PFSK-1 (cell line): ENCODE data around the gene S1PR2.

Experiments
- FOXP2 ChIP-seq: optimal IDR thresholded peaks from 2 replicates; pipeline ENCODE3; 2011; ENCODE audit warnings: borderline replicate concordance, control low read depth, inconsistent platforms; ENCODE audit not compliant: insufficient read depth; ENCODE audit errors: extremely low read length, extremely low read depth
- POLR2AphosphoS5 ChIP-seq: IDR thresholded peaks from 2 replicates; pipeline ENCODE4 v1.6.1; 2012; ENCODE audit warnings: low read depth, mild to moderate bottlenecking, control low read depth, low read length, moderate library complexity
- SIN3A ChIP-seq: IDR thresholded peaks from 2 replicates; pipeline ENCODE4 v1.6.1; 2012; ENCODE audit warnings: mild to moderate bottlenecking, low read length, moderate library complexity, borderline replicate concordance; ENCODE audit not compliant: insufficient read depth
- TAF1 ChIP-seq: IDR thresholded peaks from 2 replicates; pipeline ENCODE4 v1.6.1; 2012; ENCODE audit warnings: low read length, control low read depth, borderline replicate concordance; ENCODE audit not compliant: insufficient read depth
- TF ChIP-seq, protein P1 (sequence below), 2 experiments: IDR thresholded peaks; 2 replicates each; pipeline versions ENCODE4 v1.6.1 to v1.8.0; 2011 to 2012; ENCODE audit warnings: low read depth in 2 of 2, low read length in 2 of 2, control low read depth in 1 of 2, inconsistent platforms in 1 of 2, mild to moderate bottlenecking in 1 of 2, moderate library complexity in 1 of 2; ENCODE audit not compliant: insufficient read depth in 1 of 2

Gene S1PR2

DNA sequence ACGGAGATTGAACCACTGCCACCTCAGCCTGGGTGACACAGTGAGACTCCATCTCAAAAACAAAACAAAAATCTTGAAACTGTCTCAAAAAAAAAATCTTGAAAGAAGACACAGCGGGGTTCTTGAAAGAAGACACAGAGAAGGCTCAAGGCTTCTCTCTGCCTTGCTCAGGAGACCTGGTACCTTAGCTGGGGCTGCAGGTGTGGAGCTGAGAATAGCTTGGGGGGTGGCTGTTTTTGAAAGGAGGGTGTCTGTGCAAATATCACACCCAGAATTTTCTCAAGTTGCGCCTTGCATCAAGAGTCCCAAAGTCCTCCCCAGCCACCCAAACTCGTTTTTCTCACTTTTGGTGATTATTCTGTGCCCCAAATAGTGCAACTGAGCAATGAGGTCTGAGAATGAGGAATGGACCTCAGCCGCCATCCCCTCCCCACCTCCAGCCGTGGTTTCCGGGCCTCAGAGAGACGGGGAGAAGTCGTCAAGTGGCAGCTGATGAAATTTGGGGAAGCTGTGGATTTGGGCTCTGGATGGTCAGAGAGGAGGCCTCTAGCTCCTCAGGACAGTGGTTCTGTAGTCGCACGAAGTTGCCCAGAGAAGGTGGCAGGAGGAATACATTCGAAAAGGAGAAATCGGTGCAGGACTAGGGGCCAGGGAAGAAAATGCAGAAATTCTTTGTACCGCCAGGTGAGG lies 8.8 kb downstream of the S1PR2 start:
- TF ChIP-seq POLR2AphosphoS5, result no peak
- no peak for TF ChIP-seq TAF1
- no peak for TF ChIP-seq SIN3A
- TF ChIP-seq FOXP2, result no peak

DNA sequence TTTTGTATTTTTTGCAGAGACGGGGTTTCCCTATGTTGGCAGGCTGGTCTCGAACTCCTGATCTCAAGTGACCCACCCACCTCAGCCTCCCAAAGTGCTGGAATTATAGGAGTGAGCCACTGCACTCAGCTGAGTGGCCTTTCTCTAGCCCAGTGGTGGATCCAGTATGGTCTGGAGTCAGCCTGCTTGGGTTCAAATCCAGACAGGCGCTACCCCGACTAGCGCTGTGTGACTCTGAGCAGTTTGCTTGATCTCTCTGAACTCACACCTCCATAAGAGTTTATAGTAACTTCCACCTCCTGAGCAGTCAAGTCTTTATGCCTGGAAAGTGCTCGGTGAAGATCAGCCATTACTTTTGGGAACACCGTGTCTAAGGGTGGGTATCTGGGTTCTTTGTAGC lies 10.4 kb downstream of the S1PR2 start:
- TF ChIP-seq POLR2AphosphoS5, result no peak

GRCh38 chr19:10219678-10220077 lies 11.5 kb downstream of the S1PR2 start:
- TF ChIP-seq TAF1, result no peak
- no peak for TF ChIP-seq POLR2AphosphoS5
- TF ChIP-seq, protein P1, sequence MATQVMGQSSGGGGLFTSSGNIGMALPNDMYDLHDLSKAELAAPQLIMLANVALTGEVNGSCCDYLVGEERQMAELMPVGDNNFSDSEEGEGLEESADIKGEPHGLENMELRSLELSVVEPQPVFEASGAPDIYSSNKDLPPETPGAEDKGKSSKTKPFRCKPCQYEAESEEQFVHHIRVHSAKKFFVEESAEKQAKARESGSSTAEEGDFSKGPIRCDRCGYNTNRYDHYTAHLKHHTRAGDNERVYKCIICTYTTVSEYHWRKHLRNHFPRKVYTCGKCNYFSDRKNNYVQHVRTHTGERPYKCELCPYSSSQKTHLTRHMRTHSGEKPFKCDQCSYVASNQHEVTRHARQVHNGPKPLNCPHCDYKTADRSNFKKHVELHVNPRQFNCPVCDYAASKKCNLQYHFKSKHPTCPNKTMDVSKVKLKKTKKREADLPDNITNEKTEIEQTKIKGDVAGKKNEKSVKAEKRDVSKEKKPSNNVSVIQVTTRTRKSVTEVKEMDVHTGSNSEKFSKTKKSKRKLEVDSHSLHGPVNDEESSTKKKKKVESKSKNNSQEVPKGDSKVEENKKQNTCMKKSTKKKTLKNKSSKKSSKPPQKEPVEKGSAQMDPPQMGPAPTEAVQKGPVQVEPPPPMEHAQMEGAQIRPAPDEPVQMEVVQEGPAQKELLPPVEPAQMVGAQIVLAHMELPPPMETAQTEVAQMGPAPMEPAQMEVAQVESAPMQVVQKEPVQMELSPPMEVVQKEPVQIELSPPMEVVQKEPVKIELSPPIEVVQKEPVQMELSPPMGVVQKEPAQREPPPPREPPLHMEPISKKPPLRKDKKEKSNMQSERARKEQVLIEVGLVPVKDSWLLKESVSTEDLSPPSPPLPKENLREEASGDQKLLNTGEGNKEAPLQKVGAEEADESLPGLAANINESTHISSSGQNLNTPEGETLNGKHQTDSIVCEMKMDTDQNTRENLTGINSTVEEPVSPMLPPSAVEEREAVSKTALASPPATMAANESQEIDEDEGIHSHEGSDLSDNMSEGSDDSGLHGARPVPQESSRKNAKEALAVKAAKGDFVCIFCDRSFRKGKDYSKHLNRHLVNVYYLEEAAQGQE (IDR thresholded peaks at IDR 0.05; ENCODE audit: insufficient read depth in 1 of 2, low read depth in 2 of 2, low read length in 2 of 2), result no peak

DNA sequence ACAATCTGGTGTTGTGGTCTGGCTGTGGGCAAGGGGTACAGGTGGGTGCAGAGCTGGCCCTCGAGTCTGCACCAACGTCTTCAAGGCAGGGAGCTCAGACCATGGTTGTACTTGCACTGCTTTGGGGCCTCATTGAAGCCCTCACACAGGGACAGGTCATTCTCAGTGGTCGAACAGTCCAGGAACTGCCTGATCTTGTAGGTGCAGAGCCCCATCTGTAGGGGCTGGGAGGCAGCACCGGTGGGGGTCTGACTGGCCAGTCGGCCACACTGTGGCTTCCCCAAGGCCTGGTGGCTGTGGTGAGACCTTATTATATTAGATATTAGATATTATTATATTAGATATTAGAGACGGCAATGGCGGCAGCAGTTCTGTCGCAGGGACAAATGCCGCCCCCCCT lies 14.0 kb downstream of the S1PR2 start:
- no peak for TF ChIP-seq SIN3A
- no peak for TF ChIP-seq FOXP2
- TF ChIP-seq POLR2AphosphoS5, result no peak
- no peak for TF ChIP-seq TAF1
- TF ChIP-seq, protein P1 (IDR thresholded peaks at IDR 0.05; ENCODE audit: insufficient read depth in 1 of 2, low read depth in 2 of 2, low read length in 2 of 2), result no peak

DNA sequence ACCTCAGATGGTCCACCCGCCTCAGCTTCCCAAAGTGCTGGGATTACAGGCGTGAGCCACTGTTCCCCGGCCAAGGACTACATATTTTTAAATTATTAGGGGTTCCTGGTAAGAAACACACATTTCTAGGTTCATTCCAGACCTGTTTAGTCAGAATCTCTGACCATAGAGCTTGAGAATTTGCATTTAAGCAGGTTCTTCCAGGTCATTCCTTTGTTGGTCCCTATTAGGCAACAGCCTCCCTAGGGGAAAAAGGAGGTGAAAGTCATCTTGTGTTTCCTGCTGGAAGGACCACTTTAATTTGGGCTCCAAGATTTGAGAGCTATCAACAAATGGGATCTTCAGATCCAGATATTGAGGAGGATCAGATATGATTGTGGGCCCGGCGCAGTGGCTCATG lies 16.3 kb downstream of the S1PR2 start:
- TF ChIP-seq, protein P1 (IDR thresholded peaks at IDR 0.05; ENCODE audit: insufficient read depth in 1 of 2, low read depth in 2 of 2, low read length in 2 of 2), result no peak
- TF ChIP-seq SIN3A (no peak), FOXP2 (no peak), TAF1 (no peak), POLR2AphosphoS5 (no peak)

- TF ChIP-seq SIN3A, result no peak
- no peak for TF ChIP-seq TAF1
- TF ChIP-seq, protein P1 (IDR thresholded peaks at IDR 0.05; ENCODE audit: insufficient read depth in 1 of 2, low read depth in 2 of 2, low read length in 2 of 2), result no peak
- TF ChIP-seq POLR2AphosphoS5, result no peak
- TF ChIP-seq FOXP2, result no peak
Measured at GRCh38 chr19:10211691-10212090, 19.4 kb downstream of the S1PR2 start.
